ENCODE measurements around the gene KLC1.

Gene KLC1

DNA sequence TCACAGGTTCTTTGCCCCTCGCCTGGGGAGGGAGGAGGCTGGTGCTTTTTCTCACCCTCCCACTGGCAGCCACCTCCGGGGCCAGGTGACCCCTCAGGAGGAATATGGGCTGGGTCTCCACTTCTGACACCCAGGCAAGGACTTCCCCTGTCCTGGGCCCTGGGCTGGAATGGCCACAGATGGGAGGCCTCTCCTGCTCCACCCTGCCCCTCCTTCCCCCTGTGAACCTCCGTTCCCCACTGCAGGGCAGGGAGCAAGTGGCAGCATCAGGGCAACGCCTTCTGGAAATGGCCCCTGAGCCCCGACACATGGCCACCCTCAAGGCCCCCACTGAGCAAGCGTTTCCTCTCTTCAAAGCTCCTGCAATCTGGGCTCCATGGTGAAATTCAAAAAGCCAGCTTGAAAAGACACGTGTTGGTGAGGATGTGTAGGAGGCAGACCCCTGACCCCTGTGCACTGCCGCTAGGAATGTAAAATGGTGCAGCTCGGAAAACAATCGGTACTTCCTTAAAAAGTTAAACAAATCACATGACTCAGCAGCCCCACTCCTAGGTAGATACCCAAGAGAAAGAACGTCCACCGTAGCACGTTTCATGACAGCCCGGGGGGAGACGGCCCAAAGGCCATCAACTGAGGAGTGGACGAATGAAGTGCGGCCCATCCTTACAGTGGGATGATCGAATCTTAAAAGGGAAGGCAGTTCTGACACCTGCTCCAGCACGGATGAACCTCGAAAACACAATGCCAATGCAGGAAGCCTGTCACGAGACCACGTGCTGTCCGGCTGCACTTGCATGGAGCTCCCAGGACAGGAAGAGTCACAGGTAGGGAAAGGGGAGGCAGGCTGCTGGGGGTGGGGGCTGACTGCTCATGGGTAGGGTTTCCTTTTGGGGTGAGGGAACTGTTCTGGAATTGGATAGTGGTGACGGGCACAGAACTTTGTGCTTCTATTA is 74.7 kb downstream of the KLC1 start:
- DNase-seq (ENCODE audit: low read depth in 2 of 2): no peak

DNA sequence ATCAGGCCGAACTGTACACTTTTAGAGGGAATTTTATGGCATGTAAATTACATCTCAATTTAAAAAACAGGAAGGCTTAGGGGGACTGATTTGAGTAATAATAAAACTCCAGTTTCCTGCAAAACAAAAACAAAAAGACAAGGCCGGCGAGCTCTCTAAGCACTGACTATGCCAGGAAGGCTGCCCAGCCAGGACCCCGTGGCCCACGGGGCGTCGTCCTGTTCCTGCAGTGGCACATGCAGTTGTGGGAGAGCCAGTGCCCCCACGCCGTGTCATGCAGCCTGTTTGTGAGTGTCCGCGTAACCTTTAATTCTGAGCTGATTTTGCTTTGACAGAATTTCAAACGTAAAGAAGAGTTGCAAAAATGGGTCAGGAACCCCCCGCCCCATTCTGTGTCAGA is 75.7 kb downstream of the KLC1 start:
- DNase-seq (ENCODE audit: low read depth in 2 of 2): no peak

DNA sequence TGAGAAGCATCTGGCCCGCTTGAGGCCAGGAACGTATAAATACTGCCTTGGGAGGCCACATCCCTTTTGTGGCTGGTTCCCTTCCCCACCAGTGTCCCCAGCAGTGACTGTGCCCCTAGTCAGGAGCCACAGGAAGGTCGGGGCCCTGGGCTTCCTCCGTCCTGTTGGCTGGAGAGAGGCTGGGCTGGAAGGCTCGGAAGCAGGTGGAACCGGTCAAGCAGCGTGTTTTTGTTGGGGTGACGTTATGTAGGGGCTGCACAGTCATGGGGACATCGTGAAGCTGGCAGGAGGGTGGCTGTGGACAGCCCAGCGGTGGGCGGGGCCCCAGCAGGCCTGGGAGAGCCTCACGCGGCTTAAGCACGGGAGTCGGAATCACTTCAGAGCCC is 76.1 kb downstream of the KLC1 start:
- no peak for DNase-seq (ENCODE audit: low read depth in 2 of 2)

DNA sequence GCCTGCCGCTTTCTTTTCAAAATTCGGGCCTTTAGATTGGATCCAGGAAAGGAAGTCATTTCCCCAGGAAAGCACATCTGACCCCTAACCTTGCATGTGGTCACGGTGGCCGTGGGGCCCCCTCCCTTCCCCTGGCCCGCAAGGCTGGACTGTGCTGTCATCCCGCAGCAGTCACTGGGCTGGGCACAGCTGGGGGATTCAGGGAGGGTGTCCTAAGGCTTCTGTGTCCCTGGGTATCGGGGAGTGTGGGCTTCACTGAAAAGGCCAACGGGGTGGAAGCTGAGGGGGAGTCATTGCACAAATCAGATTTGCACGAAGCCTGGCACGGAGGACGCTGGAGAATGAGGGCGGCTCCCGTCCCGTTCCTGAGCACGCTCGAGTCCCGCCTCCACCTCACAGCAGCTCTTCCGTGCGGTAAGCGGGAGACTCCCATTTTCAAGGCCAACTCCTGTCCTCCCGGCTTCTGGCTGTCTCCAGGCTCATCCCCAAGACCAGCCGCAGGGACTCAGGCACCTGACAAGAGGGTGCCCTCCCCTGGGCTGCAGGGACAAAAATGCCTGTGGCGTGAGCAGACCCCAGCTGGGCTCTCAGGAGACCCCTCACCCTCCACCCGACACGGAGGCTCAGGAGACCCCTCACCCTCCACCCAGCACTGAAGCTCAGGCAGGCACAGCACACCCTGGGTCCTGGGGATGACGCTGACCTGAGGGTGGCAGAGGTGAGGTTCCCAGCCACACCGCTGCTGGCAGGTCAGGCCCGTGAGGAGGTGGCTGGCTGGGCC is 76.7 kb downstream of the KLC1 start:
- no peak for DNase-seq (ENCODE audit: low read depth in 2 of 2)

GRCh38 chr14:103706551-103707328 is 77.7 kb downstream of the KLC1 start:
- no peak for DNase-seq (ENCODE audit: low read depth in 2 of 2)

GRCh38 chr14:103707329-103708263 is 78.6 kb downstream of the KLC1 start:
- DNase-seq (ENCODE audit: low read depth in 2 of 2): no peak

- DNase-seq (ENCODE audit: low read depth in 2 of 2): no peak
Observed at GRCh38 chr14:103708750-103709187, 79.8 kb downstream of the KLC1 start.

GRCh38 chr14:103709814-103710213 is 80.8 kb downstream of the KLC1 start:
- no peak for DNase-seq (ENCODE audit: low read depth in 2 of 2)

GRCh38 chr14:103710771-103711377 is 81.9 kb downstream of the KLC1 start:
- DNase-seq (ENCODE audit: low read depth in 2 of 2): no peak

- DNase-seq (ENCODE audit: low read depth in 2 of 2): no peak
Observed at GRCh38 chr14:103711516-103712431, 82.8 kb downstream of the KLC1 start.

DNA sequence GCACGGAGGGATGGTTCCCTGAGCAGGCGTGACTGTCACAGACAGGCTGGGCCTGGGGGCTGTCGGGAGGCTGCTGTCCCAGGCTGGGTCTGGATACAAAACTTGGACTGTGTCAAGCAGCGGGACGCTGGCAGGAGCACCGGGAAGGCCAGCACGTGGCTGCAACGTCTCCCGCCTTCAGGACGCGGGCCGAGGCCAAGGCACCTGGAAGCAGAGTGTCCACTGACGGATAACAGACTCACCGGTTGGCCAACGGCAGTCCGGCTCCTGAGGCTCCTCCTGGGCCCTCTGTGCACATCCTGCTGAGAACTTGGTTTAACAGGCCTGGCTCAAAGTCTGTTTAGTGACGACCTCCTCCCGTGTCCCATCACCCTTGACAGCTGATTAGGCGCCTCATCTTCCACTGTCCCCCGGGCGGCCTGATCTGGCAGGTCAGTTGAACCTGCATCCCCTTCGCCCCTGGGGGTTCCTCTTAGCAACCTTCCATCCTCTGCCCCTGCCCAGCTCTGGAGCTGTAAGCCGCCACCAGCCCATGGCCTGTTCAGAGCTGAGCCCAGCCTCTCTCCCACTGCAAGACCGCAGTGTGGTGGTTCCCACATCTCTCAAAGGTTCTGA is 83.7 kb downstream of the KLC1 start:
- DNase-seq (ENCODE audit: low read depth in 2 of 2): no peak

DNA sequence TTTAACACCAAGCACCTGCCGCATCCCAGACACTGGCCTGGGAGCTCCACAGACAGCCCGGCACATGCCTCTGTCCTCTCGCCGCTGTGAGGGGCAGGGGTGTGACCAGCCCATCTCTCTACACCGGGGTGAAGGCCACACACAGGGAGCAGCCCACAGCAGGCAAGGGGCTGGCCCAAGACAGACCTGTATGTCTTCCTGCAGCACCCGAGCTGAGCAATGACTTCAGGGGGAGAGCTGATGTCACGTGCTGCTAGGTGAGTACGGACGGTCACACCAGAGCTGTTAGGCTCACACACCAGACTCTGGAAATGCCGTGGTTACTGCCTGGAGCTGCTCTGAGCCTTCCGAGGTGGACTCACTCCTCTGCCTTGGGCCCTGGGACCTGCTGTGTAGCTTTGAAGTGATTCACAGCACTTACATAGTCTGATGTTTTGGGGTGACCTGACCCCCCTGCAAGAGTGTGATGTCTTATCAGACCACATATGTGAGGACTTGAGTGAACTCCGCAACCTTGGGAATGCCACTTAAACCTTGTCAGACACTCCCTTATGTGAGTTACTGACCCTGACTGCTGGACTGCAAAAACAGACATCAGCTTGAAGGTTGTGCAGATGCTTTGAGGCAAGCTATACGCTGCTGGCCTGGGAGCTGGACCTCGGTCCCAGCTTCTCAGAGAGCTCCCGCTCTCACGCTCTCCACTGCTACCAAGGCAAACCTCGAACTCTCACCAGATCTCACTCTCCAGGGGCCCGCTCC is 84.5 kb downstream of the KLC1 start:
- no peak for DNase-seq (ENCODE audit: low read depth in 2 of 2)

DNA sequence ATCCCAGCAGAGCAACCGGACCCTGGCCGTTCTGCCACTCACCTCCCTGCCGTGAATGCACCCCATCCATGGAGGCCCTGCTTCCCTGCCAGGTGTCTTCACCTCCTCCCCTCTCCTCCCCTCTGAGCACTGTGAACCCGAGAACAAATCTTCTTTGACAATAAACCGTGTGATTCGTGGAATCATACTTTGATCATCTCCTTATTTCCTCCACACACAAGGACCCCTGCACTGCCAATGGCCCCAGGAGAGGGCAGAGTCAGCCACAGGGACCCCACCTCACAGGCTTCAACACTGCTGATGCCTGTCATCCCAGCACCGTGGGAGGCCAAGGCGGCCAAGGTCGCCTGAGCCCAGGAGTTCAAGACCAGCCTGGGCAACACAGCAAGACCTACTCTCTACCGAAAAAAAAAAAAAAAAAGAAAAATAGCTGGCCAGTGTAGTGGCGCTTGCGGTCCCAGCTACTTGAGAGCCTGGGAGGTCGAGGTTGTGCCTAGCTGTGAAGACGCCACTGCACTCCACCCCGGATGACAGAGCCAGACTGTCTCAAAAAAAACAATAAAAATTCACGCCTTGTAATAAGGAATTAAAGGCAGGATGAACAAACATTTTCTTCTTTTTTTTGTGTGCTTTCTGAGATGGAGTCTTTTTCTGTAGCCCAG is 85.2 kb downstream of the KLC1 start:
- no peak for DNase-seq (ENCODE audit: low read depth in 2 of 2)

GRCh38 chr14:103715052-103716000 is 86.3 kb downstream of the KLC1 start, which contains the start of the genes XRCC3 and ZFYVE21:
TSS of gene XRCC3 (minus strand) at chr14:103715451. CDS start at chr14:103711087, 4,364 bp downstream.
TSS of gene ZFYVE21 (plus strand) at chr14:103715810. CDS start at chr14:103715842, 32 bp downstream.
- peak; percentile 99 for DNase-seq (ENCODE audit: low read depth in 2 of 2)

DNA sequence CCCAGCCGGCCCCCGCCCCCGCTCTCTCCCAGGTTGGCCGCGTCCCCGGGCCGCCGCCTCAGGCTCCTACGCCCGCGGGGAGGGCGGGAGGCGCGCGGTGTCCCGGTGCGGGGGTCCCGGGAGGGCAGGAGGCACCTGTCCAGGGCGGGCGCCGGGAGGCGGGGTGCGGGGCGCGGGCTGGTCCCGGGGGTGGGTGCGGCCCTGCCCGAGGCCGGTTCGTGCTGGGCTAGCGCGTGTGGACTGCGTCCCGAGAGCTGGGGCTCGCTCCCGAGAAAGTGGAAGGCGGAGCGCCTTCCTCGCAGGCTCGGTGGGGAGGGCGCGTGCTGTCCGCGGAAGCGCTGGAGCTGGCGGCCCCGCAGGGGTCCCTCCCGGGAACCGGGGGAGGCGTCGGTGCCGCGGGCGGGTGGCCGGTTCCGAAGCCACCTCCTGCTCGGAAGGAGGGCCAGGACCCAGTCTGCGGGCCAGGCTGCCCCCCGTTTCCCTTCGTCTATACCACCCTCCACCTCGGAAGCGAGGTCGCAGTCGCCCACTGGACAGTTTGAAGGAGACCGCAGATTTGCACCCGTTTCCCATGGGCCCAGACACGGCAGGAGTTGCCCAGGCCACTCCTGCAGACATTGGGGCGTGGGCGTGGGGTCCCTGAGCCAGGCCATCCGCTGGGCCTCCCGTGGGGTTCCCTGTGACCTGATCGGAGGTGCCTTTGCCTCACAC is 87.2 kb downstream of the KLC1 start:
- DNase-seq (ENCODE audit: low read depth in 2 of 2): no peak

Measured in stimulated activated CD4-positive, alpha-beta T cell treated with anti-CD3 and anti-CD28 coated beads, Interleukin-4, amount 100 ng/mL, for 48 hours (primary cell).